GM23338 (cell line): ENCODE measurements around the gene SERPINB12. TPM values are rescaled to one million over a fixed set of nuclear protein-coding genes. Genes with fewer than 3 reads are reported as not detected.

Source experiments
- ATAC-seq: fragments of 200-7000 bp; cut with Tn5 transposase; 3 replicates; pipeline ENCODE4 v1.9.1; 2020
- DNase-seq: peaks from one replicate; pipeline ENCODE4 v3.0.0-alpha.2; 2015; ENCODE audit warnings: low spot score
- H2AFZ ChIP-seq: fragments of 200-600 bp; sonication (generic); 2 replicates; pipeline ENCODE4 v1.8.0; 2016; ENCODE audit warnings: antibody characterized with exemption, mild to moderate bottlenecking, moderate library complexity
- H3F3A ChIP-seq: fragments of 200-600 bp; sonication (generic); replicated peaks from 2 replicates; pipeline ENCODE4 v1.8.0; 2017; ENCODE audit warnings: antibody characterized with exemption, mixed run types, low read depth
- H3K27ac ChIP-seq: fragments of 200-600 bp; sonication (generic); 2 replicates; pipeline ENCODE4 v1.6.1; 2016; ENCODE audit warnings: low read depth
- H3K27me3 ChIP-seq: fragments of 200-600 bp; sonication (generic); 2 replicates; pipeline ENCODE4 v1.8.0; 2016; ENCODE audit warnings: mild to moderate bottlenecking, mixed run types, moderate library complexity; ENCODE audit not compliant: insufficient read depth
- H3K36me3 ChIP-seq: fragments of 200-600 bp; sonication (generic); 2 replicates; pipeline ENCODE4 v1.8.0; 2016; ENCODE audit warnings: mild to moderate bottlenecking; ENCODE audit not compliant: insufficient read depth
- H3K4me1 ChIP-seq: fragments of 200-600 bp; sonication (generic); 2 replicates; pipeline ENCODE4 v1.8.0; 2016; ENCODE audit warnings: mild to moderate bottlenecking, moderate library complexity; ENCODE audit not compliant: insufficient read depth
- H3K4me2 ChIP-seq: fragments of 200-600 bp; sonication (generic); 2 replicates; pipeline ENCODE4 v1.7.1; 2017; ENCODE audit warnings: mixed run types
- H3K4me3 ChIP-seq: fragments of 200-600 bp; sonication (generic); 2 replicates; pipeline ENCODE4 v1.6.1; 2016; ENCODE audit warnings: mixed run types
- H3K79me2 ChIP-seq: fragments of 200-600 bp; sonication (generic); replicated peaks from 2 replicates; pipeline ENCODE4 v1.8.0; 2017; ENCODE audit warnings: mild to moderate bottlenecking; ENCODE audit not compliant: insufficient read depth
- H3K9me2 ChIP-seq: fragments of 200-600 bp; sonication (generic); 2 replicates; pipeline ENCODE4 v1.8.0; 2017; ENCODE audit not compliant: insufficient read depth
- H4K20me1 ChIP-seq: fragments of 200-600 bp; sonication (generic); replicated peaks from 2 replicates; pipeline ENCODE4 v1.8.0; 2017; ENCODE audit warnings: mild to moderate bottlenecking; ENCODE audit not compliant: insufficient read depth
- H3K27ac Mint-ChIP-seq: 2 replicates; pipeline ENCODE4 v1.8.0; 2020; ENCODE audit warnings: inconsistent platforms, mild to moderate bottlenecking, moderate library complexity, mixed read lengths
- H3K27me3 Mint-ChIP-seq: 3 replicates; pipeline ENCODE4 v1.8.0; 2022; ENCODE audit warnings: low read depth, mild to moderate bottlenecking, moderate library complexity, mixed read lengths, inconsistent platforms; ENCODE audit not compliant: insufficient read depth, poor library complexity
- H3K36me3 Mint-ChIP-seq: 3 replicates; pipeline ENCODE4 v1.8.0; 2021; ENCODE audit warnings: low read depth, mild to moderate bottlenecking, inconsistent platforms, moderate library complexity, mixed read lengths
- H3K4me1 Mint-ChIP-seq: 3 replicates; pipeline ENCODE4 v1.8.0; 2020; ENCODE audit warnings: mild to moderate bottlenecking, inconsistent platforms, mixed read lengths
- H3K4me3 Mint-ChIP-seq: 3 replicates; pipeline ENCODE4 v1.8.0; 2021; ENCODE audit warnings: moderate library complexity, mild to moderate bottlenecking, inconsistent platforms, mixed read lengths
- H3K9me3 Mint-ChIP-seq: 3 replicates; pipeline ENCODE4 v1.8.0; 2020; ENCODE audit warnings: moderate library complexity, mild to moderate bottlenecking, inconsistent platforms, mixed read lengths
- CREB1 ChIP-seq: fragments of 250-450 bp; sonication (Bioruptor Pico); IDR thresholded peaks from 2 replicates; pipeline ENCODE4 v1.5.0; 2020; ENCODE audit warnings: low read depth, mild to moderate bottlenecking, moderate library complexity
- EZH2 ChIP-seq: fragments of 200-600 bp; sonication (generic); IDR thresholded peaks from one replicate; pipeline ENCODE4 v1.8.0; 2017; ENCODE audit warnings: antibody characterized with exemption, mild to moderate bottlenecking, low read depth; ENCODE audit not compliant: unreplicated experiment
- EZH2phosphoT487 ChIP-seq: fragments of 200-600 bp; sonication (generic); IDR thresholded peaks from one replicate; pipeline ENCODE4 v1.8.1; 2018; ENCODE audit warnings: antibody characterized with exemption; ENCODE audit not compliant: unreplicated experiment
- JUNB ChIP-seq: IDR thresholded peaks from one replicate; pipeline ENCODE4 v1.6.1; 2016; ENCODE audit warnings: antibody characterized with exemption; ENCODE audit not compliant: unreplicated experiment
- NANOG ChIP-seq: IDR thresholded peaks from 2 replicates; pipeline ENCODE4 v1.6.1; 2016; ENCODE audit warnings: antibody characterized with exemption, borderline replicate concordance
- POLR2AphosphoS5 ChIP-seq: IDR thresholded peaks from 2 replicates; pipeline ENCODE4 v1.6.1; 2016; ENCODE audit warnings: antibody characterized with exemption, low read depth
- STAT1 ChIP-seq: IDR thresholded peaks from one replicate; pipeline ENCODE4 v1.6.1; 2016; ENCODE audit warnings: antibody characterized with exemption; ENCODE audit not compliant: unreplicated experiment
- ZNF114 ChIP-seq: fragments of 250-450 bp; sonication (Bioruptor Pico); IDR thresholded peaks from 2 replicates; pipeline ENCODE4 v1.5.0; 2020; ENCODE audit warnings: mild to moderate bottlenecking, moderate library complexity
- ZNF331 ChIP-seq: fragments of 250-450 bp; sonication (Bioruptor Pico); IDR thresholded peaks from 2 replicates; pipeline ENCODE4 v1.5.0; 2020; ENCODE audit warnings: low read depth, mild to moderate bottlenecking, moderate library complexity
- polyA plus RNA-seq: library from polyadenylated mRNA; unstranded; fragments of >200 nt; fragmentation: Nextera tagmentation; extraction: Ambion mirVana; gene quantifications from 2 replicates; pipeline ENCODE4 v1.2.1, GENCODE V29; 2016
- total RNA-seq: library from RNA; depleted of rRNA; stranded (reverse); fragments of >200 nt; shearing (Covaris generic); gene quantifications from 2 replicates; pipeline ENCODE4 v1.2.3, GENCODE V29; 2014
- TF ChIP-seq, protein P1 (sequence below): fragments of 250-450 bp; sonication (Bioruptor Pico); IDR thresholded peaks from 2 replicates; pipeline ENCODE4 v1.5.0; 2020; ENCODE audit warnings: mild to moderate bottlenecking, moderate library complexity
- TF ChIP-seq, protein P2 (sequence below), 2 experiments: fragments of 200-600 bp in 1 of 2; sonication (generic) in 1 of 2; conservative IDR thresholded peaks; 2 replicates each; pipeline versions ENCODE4 v1.5.1 to v1.6.1; 2016 to 2017; ENCODE audit warnings: antibody characterized with exemption in 2 of 2, low read depth in 2 of 2, mild to moderate bottlenecking in 2 of 2, moderate library complexity in 1 of 2
- TF ChIP-seq, protein P3 (sequence below): IDR thresholded peaks from 2 replicates; pipeline ENCODE4 v1.6.1; 2016; ENCODE audit warnings: antibody characterized with exemption
- TF ChIP-seq, protein P4 (sequence below): IDR thresholded peaks from one replicate; pipeline ENCODE4 v1.6.1; 2018; ENCODE audit warnings: antibody characterized with exemption; ENCODE audit not compliant: unreplicated experiment

Gene SERPINB12
- total and polyA plus RNA-seq, 2 experiments from 2014 or later: not detected

DNA sequence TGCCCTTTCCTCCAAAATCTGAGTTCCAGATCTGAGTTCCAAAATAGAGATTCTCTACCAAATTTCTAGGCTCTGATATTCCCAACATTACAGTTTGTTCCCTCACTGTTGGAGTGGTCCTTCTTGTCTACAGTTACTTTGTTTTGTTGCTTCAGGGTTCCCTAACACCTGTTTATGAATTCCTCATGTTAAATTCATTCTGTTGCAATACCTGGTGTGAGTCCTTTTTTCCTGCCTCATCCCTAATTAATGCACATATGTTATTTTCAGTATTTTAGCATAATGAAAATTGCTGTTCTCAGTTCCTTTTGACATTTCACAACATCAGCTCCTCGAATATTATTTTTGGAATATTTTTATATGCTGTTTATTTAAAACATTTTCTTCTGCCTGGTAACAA, 61.2 kb downstream of the SERPINB12 start:
- Histone ChIP-seq H3K4me2 (no peak overlapping the region), H3K27ac (no peak overlapping the region), H3K27me3 (no peaks in the 10 kb centered on the region), H4K20me1 (no peaks in the 10 kb centered on the region), H3K4me1 (peaks cover 9% of the 10 kb centered on the region), H2AFZ (no peak overlapping the region), H3K9me2 (no peaks in the 10 kb centered on the region), H3K36me3 (no peaks in the 10 kb centered on the region), H3K79me2 (no peaks in the 10 kb centered on the region), H3K4me3 (no peak overlapping the region), H3F3A (no peaks in the 10 kb centered on the region)
- DNase-seq (no peak), ATAC-seq (no peak)
- no peaks in the 10 kb centered on the region for H3K9me3 Mint-ChIP-seq
- H3K27ac Mint-ChIP-seq: no peak overlapping the region
- H3K36me3 Mint-ChIP-seq: no peaks in the 10 kb centered on the region
- H3K4me3 Mint-ChIP-seq: no peak overlapping the region
- no peaks in the 10 kb centered on the region for H3K27me3 Mint-ChIP-seq
- TF ChIP-seq EZH2phosphoT487 (no peak), CREB1 (CRISPR knock-in tag) (no peak), ZNF114 (CRISPR knock-in tag) (no peak), STAT1 (no peak), EZH2 (no peak), POLR2AphosphoS5 (no peak), ZNF331 (CRISPR knock-in tag) (no peak), NANOG (no peak), JUNB (no peak)
- TF ChIP-seq, protein P1, sequence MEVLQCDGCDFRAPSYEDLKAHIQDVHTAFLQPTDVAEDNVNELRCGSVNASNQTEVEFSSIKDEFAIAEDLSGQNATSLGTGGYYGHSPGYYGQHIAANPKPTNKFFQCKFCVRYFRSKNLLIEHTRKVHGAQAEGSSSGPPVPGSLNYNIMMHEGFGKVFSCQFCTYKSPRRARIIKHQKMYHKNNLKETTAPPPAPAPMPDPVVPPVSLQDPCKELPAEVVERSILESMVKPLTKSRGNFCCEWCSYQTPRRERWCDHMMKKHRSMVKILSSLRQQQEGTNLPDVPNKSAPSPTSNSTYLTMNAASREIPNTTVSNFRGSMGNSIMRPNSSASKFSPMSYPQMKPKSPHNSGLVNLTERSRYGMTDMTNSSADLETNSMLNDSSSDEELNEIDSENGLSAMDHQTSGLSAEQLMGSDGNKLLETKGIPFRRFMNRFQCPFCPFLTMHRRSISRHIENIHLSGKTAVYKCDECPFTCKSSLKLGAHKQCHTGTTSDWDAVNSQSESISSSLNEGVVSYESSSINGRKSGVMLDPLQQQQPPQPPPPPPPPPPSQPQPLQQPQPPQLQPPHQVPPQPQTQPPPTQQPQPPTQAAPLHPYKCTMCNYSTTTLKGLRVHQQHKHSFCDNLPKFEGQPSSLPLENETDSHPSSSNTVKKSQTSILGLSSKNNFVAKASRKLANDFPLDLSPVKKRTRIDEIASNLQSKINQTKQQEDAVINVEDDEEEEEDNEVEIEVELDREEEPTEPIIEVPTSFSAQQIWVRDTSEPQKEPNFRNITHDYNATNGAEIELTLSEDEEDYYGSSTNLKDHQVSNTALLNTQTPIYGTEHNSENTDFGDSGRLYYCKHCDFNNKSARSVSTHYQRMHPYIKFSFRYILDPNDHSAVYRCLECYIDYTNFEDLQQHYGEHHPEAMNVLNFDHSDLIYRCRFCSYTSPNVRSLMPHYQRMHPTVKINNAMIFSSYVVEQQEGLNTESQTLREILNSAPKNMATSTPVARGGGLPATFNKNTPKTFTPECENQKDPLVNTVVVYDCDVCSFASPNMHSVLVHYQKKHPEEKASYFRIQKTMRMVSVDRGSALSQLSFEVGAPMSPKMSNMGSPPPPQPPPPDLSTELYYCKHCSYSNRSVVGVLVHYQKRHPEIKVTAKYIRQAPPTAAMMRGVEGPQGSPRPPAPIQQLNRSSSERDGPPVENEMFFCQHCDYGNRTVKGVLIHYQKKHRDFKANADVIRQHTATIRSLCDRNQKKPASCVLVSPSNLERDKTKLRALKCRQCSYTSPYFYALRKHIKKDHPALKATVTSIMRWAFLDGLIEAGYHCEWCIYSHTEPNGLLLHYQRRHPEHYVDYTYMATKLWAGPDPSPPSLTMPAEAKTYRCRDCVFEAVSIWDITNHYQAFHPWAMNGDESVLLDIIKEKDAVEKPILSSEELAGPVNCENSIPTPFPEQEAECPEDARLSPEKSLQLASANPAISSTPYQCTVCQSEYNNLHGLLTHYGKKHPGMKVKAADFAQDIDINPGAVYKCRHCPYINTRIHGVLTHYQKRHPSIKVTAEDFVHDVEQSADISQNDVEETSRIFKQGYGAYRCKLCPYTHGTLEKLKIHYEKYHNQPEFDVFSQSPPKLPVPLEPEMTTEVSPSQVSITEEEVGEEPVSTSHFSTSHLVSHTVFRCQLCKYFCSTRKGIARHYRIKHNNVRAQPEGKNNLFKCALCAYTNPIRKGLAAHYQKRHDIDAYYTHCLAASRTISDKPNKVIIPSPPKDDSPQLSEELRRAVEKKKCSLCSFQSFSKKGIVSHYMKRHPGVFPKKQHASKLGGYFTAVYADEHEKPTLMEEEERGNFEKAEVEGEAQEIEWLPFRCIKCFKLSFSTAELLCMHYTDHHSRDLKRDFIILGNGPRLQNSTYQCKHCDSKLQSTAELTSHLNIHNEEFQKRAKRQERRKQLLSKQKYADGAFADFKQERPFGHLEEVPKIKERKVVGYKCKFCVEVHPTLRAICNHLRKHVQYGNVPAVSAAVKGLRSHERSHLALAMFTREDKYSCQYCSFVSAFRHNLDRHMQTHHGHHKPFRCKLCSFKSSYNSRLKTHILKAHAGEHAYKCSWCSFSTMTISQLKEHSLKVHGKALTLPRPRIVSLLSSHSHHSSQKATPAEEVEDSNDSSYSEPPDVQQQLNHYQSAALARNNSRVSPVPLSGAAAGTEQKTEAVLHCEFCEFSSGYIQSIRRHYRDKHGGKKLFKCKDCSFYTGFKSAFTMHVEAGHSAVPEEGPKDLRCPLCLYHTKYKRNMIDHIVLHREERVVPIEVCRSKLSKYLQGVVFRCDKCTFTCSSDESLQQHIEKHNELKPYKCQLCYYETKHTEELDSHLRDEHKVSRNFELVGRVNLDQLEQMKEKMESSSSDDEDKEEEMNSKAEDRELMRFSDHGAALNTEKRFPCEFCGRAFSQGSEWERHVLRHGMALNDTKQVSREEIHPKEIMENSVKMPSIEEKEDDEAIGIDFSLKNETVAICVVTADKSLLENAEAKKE (CRISPR knock-in tag): no peak
- TF ChIP-seq, protein P2, sequence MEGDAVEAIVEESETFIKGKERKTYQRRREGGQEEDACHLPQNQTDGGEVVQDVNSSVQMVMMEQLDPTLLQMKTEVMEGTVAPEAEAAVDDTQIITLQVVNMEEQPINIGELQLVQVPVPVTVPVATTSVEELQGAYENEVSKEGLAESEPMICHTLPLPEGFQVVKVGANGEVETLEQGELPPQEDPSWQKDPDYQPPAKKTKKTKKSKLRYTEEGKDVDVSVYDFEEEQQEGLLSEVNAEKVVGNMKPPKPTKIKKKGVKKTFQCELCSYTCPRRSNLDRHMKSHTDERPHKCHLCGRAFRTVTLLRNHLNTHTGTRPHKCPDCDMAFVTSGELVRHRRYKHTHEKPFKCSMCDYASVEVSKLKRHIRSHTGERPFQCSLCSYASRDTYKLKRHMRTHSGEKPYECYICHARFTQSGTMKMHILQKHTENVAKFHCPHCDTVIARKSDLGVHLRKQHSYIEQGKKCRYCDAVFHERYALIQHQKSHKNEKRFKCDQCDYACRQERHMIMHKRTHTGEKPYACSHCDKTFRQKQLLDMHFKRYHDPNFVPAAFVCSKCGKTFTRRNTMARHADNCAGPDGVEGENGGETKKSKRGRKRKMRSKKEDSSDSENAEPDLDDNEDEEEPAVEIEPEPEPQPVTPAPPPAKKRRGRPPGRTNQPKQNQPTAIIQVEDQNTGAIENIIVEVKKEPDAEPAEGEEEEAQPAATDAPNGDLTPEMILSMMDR (conservative IDR thresholded peaks at IDR 0.05; ENCODE audit: low read depth in 2 of 2): no peak
- TF ChIP-seq, protein P3, sequence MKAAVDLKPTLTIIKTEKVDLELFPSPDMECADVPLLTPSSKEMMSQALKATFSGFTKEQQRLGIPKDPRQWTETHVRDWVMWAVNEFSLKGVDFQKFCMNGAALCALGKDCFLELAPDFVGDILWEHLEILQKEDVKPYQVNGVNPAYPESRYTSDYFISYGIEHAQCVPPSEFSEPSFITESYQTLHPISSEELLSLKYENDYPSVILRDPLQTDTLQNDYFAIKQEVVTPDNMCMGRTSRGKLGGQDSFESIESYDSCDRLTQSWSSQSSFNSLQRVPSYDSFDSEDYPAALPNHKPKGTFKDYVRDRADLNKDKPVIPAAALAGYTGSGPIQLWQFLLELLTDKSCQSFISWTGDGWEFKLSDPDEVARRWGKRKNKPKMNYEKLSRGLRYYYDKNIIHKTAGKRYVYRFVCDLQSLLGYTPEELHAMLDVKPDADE: no peak
- TF ChIP-seq, protein P4, sequence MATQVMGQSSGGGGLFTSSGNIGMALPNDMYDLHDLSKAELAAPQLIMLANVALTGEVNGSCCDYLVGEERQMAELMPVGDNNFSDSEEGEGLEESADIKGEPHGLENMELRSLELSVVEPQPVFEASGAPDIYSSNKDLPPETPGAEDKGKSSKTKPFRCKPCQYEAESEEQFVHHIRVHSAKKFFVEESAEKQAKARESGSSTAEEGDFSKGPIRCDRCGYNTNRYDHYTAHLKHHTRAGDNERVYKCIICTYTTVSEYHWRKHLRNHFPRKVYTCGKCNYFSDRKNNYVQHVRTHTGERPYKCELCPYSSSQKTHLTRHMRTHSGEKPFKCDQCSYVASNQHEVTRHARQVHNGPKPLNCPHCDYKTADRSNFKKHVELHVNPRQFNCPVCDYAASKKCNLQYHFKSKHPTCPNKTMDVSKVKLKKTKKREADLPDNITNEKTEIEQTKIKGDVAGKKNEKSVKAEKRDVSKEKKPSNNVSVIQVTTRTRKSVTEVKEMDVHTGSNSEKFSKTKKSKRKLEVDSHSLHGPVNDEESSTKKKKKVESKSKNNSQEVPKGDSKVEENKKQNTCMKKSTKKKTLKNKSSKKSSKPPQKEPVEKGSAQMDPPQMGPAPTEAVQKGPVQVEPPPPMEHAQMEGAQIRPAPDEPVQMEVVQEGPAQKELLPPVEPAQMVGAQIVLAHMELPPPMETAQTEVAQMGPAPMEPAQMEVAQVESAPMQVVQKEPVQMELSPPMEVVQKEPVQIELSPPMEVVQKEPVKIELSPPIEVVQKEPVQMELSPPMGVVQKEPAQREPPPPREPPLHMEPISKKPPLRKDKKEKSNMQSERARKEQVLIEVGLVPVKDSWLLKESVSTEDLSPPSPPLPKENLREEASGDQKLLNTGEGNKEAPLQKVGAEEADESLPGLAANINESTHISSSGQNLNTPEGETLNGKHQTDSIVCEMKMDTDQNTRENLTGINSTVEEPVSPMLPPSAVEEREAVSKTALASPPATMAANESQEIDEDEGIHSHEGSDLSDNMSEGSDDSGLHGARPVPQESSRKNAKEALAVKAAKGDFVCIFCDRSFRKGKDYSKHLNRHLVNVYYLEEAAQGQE: no peak
- H3K4me1 Mint-ChIP-seq: peaks cover 5% of the 10 kb centered on the region
